Posterior vena cava (tissue), 2 donors: Measurements from ENCODE around the gene RELA. TPM values are rescaled to one million over a fixed set of nuclear protein-coding genes. Genes with fewer than 3 reads are reported as not detected.
"Not testable (repeated sequence)": the region's sequence is repeated elsewhere in the genome, so short reads cannot be mapped to it uniquely, and the experiment has no call there.

ENCODE experiments used
- DNase-seq: peaks from one replicate; pipeline ENCODE4 v3.0.0-alpha.2; 2020; ENCODE audit warnings: low spot score
- intact Hi-C, 2 donors: fragments of 100-400 bp; cut with DNase I; formaldehyde crosslinking; loops; one replicate each; pipeline versions ENCODE4 v1.14.1 to v1.14.2; 2022 to 2023
- total RNA-seq, 2 donors: library from RNA; stranded (reverse); fragmentation: NEBNext Ultra II Directional; extraction: Animal tissue kit (Norgen Biotek cat#: 25700); gene quantifications; one replicate each; pipeline ENCODE4 v1.2.1, GENCODE V29; 2021
- donor health status: DM: yes; HTN: yes; CAD: no.
- donor health status: DM: yes; HTN: yes; CAD: no.

The RELA gene
- total RNA-seq, 2 donors from 2014 or later: 57.6 to 80.8 TPM

GRCh38 chr11:65651589-65652510, 10.9 kb downstream of the RELA start:
- intact Hi-C loops: no loop called here
- peak; percentile 80 for DNase-seq

GRCh38 chr11:65651339-65651588, 11.5 kb downstream of the RELA start:
- no peak for DNase-seq
- intact Hi-C loops: no loop called here

- peak; percentile 79 for DNase-seq
- intact Hi-C loops: no loop called here
Observed at GRCh38 chr11:65650547-65651338, 12.0 kb downstream of the RELA start.

GRCh38 chr11:65649656-65650546, 12.8 kb downstream of the RELA start:
- intact Hi-C loops: no loop called here
- peak; percentile 78 for DNase-seq

- intact Hi-C loops: no loop called here
- no peak for DNase-seq
Observed at GRCh38 chr11:65648997-65649493, 13.7 kb downstream of the RELA start.

GRCh38 chr11:65646958-65647701, 15.6 kb downstream of the RELA start:
- intact Hi-C loops: no loop called here
- peak; percentile 84 for DNase-seq

GRCh38 chr11:65646288-65646957, 16.3 kb downstream of the RELA start:
- intact Hi-C loops: no loop called here
- DNase-seq: peak; percentile 76

GRCh38 chr11:65645710-65646109, 17.0 kb downstream of the RELA start:
- peak; percentile 67 for DNase-seq

GRCh38 chr11:65644837-65645236, 17.9 kb downstream of the RELA start:
- intact Hi-C loops: no loop called here
- DNase-seq: no peak

More at GRCh38 chr11:65645710-65646109, 17.0 kb downstream of the RELA start:
- intact Hi-C loops: no loop called here

GRCh38 chr11:65643971-65644370, 18.7 kb downstream of the RELA start:
- intact Hi-C loops: no loop called here
- DNase-seq: no peak

GRCh38 chr11:65642014-65642671, 20.6 kb downstream of the RELA start:
- intact Hi-C loops: no loop called here
- peak; percentile 76 for DNase-seq

- DNase-seq: no peak
- intact Hi-C loops: no loop called here
Observed at GRCh38 chr11:65641297-65642013, 21.3 kb downstream of the RELA start.

GRCh38 chr11:65640483-65641296, 22.0 kb downstream of the RELA start:
- peak; percentile 90 for DNase-seq
- intact Hi-C loops: no loop called here

GRCh38 chr11:65639623-65640482, 22.9 kb downstream of the RELA start:
- no peak for DNase-seq
- intact Hi-C loops: loop anchor here in 1 of 2 donors (10.0 kb wide), 1 partner anchor 355 kb away; no protein-coding TSS in a partner anchor

- intact Hi-C loops: loop anchor here in 1 of 2 donors (10.0 kb wide), 1 partner anchor 356 kb away; no protein-coding TSS in a partner anchor
- DNase-seq: not testable (repeated sequence)
Observed at GRCh38 chr11:65639228-65639597, 23.5 kb downstream of the RELA start.
